Umbilical cord (tissue), 2 donors: Measurements from ENCODE around the gene UBE2K. TPM values are rescaled to one million over a fixed set of nuclear protein-coding genes. Genes with fewer than 3 reads are reported as not detected.
"Not testable (repeated sequence)": the region's sequence is repeated elsewhere in the genome, so short reads cannot be mapped to it uniquely, and the experiment has no call there.

Source experiments
- DNase-seq: peaks from one replicate; pipeline ENCODE4 v3.0.0-alpha.2; 2015; ENCODE audit warnings: low spot score
- total RNA-seq: library from RNA; depleted of rRNA; stranded (reverse); fragments of >200 nt; gene quantifications from one replicate; pipeline ENCODE4 v1.2.3, GENCODE V29; 2014; ENCODE audit warnings: low replicate concordance; ENCODE audit not compliant: insufficient read depth

The UBE2K gene, protein sequence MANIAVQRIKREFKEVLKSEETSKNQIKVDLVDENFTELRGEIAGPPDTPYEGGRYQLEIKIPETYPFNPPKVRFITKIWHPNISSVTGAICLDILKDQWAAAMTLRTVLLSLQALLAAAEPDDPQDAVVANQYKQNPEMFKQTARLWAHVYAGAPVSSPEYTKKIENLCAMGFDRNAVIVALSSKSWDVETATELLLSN
- total RNA-seq: 22.9 TPM

GRCh38 chr4:39697740-39698423 is at the start of gene UBE2K:
TSS of gene UBE2K (plus strand) at chr4:39698136. CDS start at chr4:39698328, 192 bp downstream.
- DNase-seq: peak; percentile 95

DNA sequence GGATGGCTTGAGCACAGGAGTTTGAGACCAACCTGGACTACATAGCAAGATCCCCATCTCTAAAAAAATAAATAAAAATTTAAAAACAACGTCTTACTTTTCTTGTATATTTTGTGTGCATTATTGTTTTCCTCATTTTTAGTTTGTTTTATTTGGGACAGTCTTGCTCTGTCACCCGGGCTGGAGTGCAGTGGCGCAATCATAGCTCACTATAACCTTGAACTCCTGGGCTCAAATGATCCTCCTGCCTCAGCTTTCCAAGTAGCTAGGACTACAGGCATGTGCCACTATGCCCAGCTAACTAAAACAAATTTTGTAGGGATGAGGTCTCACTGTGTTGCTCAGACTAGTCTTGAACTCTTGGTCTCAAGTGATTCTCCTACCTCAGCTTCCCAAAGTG is 49.7 kb upstream of the UBE2K start:
- no peak for DNase-seq

GRCh38 chr4:39648827-39649558 is 48.9 kb upstream of the UBE2K start:
- DNase-seq: no peak

DNA sequence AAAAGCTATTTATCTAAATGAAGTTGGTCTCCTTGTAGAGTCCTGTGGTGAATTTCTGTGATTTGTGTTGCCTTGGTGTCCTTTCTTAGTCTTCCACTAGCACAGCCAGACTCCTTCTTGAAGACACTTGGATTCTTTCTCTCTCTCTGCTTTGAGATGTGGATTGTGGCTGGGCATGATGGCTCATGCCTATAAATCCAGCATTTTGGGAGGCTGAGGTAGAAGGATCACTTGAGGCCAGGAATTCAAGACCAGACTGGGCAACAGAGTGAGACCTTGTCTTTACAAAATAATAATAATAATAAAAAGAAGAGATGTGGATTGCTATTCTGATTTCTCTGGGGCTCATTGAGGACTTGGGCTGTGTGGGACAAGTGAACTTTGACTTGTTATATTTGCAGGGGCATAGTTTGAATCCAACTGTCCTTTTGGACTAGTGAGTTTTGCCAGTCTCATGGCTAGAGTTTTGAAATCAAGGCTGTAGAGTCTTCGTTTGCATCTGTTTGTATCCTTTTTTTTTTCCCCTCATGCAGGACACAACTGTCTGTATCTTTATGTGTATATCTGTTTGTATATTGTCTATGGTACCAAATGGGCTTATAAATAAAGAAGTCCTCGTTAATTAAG is 48.2 kb upstream of the UBE2K start:
- DNase-seq: no peak

- not testable (repeated sequence) for DNase-seq
These were observed 46.4 kb upstream of the UBE2K start for GRCh38 chr4:39651586-39651985.

GRCh38 chr4:39655211-39655610 is 42.7 kb upstream of the UBE2K start:
- no peak for DNase-seq

DNA sequence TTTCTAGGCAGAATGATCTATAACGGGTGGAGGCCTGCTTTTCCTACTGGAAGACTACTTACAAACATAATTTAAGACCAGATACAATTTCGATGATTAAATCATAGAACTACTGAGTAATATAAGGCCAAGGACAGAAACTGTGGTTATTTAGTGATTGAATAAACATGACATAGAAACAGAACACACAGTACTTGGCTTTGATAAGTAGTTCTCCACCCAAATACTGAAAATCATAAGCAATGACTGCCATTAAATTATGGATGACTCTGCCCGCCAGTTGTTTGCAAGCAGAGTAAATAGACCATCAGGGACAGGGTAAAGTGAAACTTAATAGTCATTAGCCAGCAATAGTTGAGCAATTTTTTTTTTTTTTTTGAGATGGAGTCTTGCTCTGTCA is 42.1 kb upstream of the UBE2K start:
- DNase-seq: no peak

DNA sequence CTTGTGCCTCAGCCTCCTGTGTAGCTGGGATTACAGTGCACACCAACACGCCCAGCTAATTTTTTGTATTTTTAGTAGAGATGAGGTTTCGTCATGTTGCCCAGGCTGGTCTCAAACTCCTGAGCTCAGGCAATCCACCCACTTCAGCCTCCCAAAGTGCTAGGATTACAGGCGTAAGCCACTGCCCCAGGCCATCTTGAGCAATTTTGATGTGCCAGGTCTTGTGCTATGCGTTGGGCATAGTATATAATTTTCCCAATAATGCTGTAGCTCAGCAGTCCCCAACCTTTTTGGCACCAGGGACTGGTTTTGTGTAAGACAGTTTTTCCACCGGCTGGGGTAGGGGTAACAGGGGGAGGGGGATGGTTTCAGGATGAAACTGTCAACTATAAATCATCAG is 41.3 kb upstream of the UBE2K start:
- not testable (repeated sequence) for DNase-seq

DNA sequence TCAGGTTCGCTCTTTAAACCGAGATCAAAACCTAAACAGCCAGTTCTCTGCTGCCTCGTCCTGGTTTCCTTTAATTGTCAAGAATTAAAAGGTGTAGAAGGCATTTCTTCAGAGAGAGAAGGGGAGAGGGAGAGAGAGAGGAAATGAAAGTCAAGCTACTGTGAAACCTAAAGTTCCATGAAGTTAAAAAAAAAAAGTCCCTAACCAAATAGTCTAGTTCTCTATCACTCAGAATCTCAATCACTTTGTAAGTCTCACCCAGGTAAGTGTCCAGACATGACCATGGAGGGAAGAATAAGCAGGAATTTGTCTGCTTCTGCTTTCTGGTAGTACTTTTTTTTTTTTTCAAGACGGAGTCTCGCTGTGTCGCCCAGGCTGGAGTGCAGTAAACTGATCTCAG is 40.5 kb upstream of the UBE2K start:
- DNase-seq: no peak

DNA sequence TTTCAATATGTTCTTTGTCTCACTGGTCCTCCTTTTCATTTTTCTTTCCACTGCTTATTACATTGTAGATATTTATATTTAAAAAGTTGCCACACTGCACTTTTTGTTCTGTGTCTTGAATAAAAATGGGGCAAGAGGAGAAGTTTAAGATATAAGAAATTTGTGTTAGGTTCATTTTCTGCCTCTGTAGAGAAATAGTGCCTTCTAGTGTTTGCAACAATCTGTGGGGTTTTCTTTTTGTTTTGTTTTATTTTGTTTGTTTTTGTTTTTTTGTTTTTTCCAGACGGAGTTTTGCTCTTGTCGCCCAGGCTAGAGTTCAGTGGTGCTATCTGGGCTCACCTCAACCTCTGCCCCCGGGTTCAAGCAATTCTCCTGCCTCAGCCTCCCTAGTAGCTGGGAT is 39.2 kb upstream of the UBE2K start:
- no peak for DNase-seq

DNA sequence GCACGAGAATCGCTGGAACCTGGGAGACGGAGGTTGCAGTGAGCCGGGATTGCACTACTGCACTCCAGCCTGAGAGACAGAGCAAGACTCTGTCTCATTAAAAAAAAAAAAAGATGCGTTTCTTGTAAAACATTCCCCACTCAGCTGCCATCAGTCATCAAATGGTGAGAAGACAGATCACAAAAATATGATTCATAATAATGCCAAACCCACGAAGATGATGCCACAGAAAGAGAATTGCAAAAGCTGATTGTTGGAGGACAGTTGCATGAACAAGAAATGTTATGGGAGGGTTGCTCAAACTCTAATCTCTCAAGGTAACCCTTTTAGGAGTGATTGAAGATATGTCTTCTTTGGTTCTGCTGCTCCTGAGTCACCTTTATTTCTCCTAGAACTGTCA is 37.9 kb upstream of the UBE2K start:
- DNase-seq: no peak

DNA sequence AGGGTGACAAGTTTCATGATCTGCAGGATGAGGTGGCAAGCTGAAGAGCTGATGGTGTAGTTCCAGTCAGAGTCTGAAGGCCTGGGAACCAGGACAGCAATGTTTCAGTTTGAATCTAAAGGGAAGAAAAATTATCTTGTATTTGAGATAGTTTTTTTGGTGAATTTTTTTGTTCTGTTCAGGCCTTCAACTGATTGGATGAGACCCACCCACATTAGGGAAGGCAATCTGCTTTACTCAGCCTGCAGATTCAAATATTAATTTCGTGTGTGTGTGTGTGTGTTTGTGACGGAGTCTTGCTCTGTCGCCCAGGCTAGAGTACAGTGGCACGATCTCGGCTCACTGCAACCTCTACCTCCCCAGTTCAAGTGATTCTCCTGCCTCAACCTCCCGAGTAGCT is 37.2 kb upstream of the UBE2K start:
- no peak for DNase-seq

DNA sequence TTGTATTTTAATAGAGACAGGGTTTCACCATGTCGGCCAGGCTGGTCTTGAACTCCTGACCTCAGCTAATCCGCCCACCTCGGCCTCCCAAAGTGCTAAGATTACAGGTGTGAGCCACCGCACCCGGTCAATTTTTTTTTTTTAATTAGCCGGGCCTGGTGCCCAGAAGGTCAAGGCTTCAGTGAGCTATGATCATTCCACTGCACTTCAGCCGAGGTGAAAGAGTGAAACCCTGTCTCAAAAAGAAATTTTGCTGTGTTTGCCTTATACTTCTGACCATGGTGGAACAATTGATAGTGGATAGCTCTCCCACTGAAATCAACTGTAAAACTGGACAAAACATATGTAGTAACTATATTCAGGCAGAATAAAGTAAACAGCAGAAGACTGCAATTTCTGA is 35.3 kb upstream of the UBE2K start:
- no peak for DNase-seq

GRCh38 chr4:39664828-39665731 is 32.9 kb upstream of the UBE2K start:
- peak; percentile 6 for DNase-seq

GRCh38 chr4:39667706-39668105 is 30.2 kb upstream of the UBE2K start:
- no peak for DNase-seq

- DNase-seq: peak; percentile 30
These were observed 29.0 kb upstream of the UBE2K start for GRCh38 chr4:39668887-39669286.

GRCh38 chr4:39670296-39670695 is 27.6 kb upstream of the UBE2K start:
- not testable (repeated sequence) for DNase-seq

GRCh38 chr4:39675681-39676080 is 22.3 kb upstream of the UBE2K start:
- not testable (repeated sequence) for DNase-seq

DNA sequence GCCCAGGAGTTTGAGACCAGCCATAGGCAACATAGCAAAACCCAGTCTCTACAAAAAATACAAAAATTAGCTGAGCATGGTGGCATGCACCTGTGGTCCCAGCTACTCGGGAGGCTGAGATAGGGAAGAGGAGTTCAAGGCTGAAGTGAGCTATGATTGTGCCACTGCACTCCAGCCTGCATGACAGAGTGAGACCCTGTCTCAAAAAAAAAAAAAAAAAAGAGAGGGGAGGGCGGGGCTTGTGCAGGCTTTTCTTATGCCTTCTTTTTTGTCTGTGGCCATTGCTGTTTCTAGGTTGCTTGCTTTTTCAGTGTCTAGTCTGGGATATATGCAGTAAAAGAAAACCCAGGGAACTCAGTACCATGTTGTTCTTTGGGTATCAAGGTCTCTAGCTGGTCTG is 16.9 kb upstream of the UBE2K start:
- not testable (repeated sequence) for DNase-seq

DNA sequence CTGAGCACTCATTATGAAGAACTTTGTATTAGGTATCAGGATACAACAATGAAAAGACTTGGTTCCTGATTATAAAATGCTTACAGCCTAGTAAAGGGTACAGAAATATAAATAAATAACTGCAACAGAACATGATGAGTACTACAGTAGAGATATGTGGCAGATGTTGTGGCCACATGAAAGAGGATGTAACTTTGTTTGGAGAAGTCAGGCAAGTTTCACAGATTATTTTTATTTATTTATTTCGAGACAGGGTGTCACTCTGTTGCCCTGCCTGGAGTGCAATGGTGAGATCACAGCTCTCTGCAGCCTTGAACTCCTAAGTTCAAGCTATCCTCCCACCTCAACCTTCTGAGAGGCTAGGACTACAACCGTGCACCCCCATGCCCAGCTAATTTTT is 15.8 kb upstream of the UBE2K start:
- no peak for DNase-seq

DNA sequence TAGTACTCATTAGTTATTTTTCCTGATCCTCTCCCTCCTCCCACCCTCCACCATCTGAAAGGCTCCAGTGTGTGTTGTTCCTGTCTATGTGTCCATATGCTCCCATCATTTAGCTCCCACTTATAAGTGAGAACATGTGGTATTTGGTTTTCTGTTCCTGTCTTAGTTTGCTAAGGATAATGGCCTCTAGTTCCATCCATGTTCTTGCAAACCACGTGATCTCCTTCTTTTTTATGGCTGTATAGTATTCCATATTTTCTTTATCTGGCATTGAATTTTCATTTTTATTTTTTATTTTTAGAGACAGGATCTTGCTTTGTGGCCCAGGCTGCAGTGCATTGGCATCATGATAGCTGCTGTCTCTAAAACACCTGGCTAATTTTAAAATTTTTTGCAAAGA is 11.9 kb upstream of the UBE2K start:
- no peak for DNase-seq
